Stimulated activated CD8-positive, alpha-beta memory T cell treated with anti-CD3 and anti-CD28 coated beads, Interleukin-7, amount 100 ng/mL, for 48 hours (primary cell): ENCODE measurements around the gene FBRSL1.
A peak's percentile ranks its signal among the peaks of the same experiment; 100 is the strongest.
"Not testable (repeated sequence)": the region's sequence is repeated elsewhere in the genome, so short reads cannot be mapped to it uniquely, and the experiment has no call there.

ENCODE experiments used
- DNase-seq, 2 donors: peaks; one replicate each; pipeline ENCODE4 v3.0.0-alpha.2; 2020; ENCODE audit warnings: low read depth in 1 of 2; ENCODE audit errors: extremely low read depth in 1 of 2

FBRSL1 gene

DNA sequence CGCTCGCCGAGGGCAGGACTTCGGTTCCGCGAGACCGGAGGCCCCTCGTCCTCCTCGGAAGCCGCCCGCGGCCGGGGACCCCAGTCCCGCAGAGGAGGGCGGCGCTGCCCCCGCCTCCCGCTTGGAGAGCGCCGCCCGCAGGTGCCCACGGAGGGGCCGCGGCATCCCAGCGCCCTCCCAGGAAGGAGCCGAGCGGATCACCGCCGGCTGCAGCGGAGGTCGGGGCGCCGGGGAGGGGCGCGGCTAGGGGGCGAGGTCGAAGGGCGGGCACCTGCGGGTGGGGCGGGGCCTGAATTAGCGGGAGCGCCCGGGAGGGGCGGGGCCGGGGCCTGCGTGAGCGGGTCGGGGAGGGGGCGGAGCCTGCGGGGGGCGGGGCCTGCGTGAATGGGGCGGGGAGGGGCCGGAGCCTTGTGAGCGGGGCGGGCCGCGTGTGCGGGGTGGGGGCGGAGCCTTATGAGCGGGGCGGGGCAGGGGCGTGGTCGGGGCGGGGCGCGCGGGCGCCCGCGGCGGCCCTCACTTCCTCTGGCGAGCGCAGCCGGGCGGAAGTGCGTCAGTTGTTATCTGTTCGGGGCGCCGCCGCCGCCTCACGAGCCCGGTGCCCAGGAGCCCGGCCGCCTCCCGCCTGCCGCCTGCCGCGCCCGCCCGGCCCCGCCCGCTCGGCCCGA, at the start of gene FBRSL1:
TSS of gene FBRSL1 (plus strand) at position 550 of the 665 bp plus-strand sequence.
- peak; percentile 81 to 83 for DNase-seq

GRCh38 chr12:132440420-132440819, 49.5 kb upstream of the FBRSL1 start:
- not testable (repeated sequence) for DNase-seq

GRCh38 chr12:132441871-132442863, 47.8 kb upstream of the FBRSL1 start:
- DNase-seq, result no peak

DNA sequence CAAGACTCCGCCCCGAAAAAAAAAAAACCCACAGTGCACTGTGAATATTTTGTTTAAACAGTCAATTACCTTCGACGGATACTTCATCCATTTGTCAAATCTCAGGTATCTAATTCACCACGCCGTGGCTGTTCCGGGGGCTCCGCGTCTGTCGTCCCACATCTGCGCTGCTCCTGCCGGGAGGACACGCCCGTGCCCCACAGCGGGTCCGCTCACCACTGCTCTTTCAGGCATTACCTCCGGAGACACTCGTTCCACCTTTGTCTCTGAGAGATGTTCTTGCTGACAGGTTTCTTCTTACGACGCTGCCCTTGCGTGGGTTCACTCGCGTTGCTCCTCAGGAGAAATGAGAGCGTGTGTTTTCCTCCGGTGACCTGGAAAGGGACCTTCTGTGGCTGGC, 46.9 kb upstream of the FBRSL1 start:
- DNase-seq, result no peak

DNA sequence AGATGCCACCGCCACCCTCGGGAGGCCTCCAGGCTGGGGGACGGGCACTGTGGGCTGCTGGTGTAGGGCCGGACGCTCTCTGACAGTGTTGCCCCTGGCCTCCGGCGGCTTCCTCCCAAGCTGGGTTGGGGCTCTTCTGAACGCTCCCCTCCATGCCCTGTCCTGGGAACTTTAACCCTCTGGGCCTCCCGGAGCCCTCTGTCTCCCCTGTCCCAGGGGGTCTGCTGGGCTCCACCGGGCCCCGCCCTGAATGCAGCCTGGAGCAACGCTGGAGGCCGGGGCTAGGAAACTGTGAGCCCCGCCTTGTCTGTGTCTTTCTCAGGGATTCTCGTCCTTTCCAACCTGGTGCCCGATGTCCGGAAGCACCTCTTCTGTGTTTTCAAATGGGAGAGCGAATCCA, 45.7 kb upstream of the FBRSL1 start:
- no peak for DNase-seq

- DNase-seq, result peak; percentile 50 to 76
Observed at GRCh38 chr12:132444957-132445883, 44.7 kb upstream of the FBRSL1 start.

DNA sequence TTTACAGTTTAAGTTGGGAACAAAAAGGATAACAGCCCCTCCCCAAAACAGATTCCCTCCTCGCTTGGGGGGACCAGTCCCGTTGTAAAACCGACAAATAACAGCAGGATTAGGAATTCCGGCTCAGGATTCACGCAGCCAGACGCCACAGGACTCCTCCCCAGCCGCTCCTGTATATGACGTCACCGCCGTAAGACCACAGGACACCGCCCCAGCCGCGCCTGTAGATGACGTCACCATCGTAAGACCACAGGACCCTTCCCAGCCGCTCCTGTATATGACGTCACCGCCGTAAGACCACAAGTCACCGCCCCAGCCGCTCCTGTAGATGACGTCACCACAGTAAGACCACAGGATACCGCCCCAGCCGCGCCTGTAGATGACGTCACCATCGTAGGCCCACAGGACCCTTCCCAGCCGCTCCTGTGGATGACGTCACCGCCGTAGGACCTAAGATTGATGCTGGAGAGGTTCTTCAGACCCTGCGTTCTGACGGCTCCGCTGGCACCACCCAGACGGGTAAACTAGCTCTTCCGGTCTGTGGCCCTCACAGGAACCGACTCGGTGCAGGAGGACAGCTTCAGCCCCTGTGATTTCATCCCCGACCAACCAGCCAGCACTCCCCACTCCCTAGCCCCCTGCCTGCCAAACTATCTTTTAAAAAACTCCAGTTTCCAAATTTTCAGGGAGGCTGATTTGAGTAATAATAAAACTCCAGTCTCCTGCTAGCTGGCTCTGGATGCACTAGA, 43.9 kb upstream of the FBRSL1 start:
- peak; percentile 39 to 45 for DNase-seq

DNA sequence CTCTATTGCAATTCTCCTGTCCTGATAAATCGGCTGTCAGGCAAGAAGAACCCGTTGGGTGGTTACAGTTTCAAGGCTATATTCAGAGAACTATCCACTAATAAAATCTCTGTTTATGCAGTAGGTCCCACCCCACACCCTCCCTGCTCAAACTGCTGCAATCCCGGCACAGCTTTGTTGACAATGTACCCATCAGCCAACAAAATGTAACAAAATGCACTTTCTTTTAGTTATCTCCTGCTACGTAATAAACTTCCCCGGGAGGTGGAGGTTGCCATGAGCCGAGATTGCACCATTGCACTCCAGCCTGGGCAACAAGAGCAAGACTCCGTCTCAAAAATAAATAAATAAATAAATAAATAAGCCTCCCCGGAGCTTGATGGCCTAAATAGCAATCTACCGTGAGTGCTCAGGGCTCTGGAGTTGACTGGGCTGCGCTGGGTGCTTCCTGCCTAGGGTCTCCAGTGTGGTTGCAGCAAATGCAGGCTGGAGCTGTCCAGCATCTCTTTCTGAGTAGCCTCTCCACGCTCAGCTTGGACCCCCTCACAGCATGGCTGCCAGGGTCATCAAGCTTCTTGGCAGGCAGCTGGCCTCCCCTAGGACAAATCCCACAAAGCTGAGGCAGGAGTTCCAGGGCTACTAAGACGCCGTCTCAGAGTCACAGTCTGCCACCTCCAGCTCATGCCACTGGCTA, 43.2 kb upstream of the FBRSL1 start:
- DNase-seq, result no peak

GRCh38 chr12:132447327-132447720, 42.6 kb upstream of the FBRSL1 start:
- no peak for DNase-seq

DNA sequence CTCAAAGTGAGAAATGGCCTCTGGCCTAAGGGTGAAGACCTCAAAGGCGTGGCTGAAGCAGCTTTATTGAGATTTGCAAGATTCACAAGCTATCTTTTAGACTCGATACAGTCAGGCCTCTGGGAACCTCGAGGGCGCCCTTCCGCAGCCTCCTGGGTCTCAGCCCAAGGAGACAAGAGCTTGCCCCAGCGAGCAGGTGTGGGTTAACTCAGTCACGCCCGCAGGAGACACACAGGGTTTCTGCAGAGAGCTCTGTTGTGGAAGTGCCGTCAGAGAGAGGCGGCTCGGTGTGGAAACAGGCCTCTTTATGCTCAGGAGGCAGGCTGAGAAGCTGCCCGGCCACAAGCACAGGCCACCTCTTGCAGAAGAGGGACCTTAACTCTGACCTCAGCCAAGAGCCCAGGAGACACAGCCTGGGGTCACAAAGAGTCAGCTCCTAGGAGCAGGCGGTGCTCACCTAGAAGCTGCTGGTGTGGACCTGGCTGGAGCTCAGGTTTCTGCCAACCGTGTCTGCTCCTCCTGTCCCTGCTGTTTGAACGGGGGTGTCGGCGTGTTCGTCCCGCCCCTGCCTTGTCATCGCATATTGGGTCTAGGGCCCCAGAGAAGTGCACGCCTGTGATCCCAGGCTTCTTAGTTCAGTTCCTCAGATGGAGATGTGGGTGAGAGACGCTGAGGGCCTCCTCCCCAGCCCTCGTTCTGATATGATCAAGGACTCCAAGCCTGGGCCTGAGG, 42.1 kb upstream of the FBRSL1 start:
- no peak for DNase-seq

DNA sequence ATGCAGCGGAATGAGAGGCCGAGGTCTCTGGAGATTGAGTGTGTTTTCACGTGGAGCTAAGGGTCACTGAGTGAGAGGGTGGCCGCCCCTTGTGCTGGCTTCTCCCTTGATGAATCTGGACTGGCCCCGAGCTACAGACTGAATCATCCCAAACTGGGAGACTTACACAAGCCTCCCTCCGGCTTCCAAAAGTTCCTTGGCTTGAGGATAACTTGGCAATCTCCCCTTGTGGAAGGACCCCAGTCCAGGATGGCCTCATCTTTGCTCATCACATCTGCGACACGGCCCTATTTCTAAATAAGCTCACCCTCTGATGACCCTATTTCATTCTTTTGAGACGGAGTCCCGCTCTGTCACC, 41.5 kb upstream of the FBRSL1 start:
- DNase-seq, result no peak

- DNase-seq, result no peak
Observed at GRCh38 chr12:132449565-132450417, 40.2 kb upstream of the FBRSL1 start.

- DNase-seq, result no peak
Observed at GRCh38 chr12:132450418-132451171, 39.4 kb upstream of the FBRSL1 start.

- DNase-seq, result no peak
Observed at GRCh38 chr12:132451172-132451835, 38.6 kb upstream of the FBRSL1 start.

- DNase-seq, result no peak
Observed at GRCh38 chr12:132451836-132452195, 38.1 kb upstream of the FBRSL1 start.

GRCh38 chr12:132452596-132453350, 37.2 kb upstream of the FBRSL1 start:
- no peak for DNase-seq
